GM12865 (cell line): ENCODE results near the gene CCDC171.

Experiments
- DNase-seq: peaks from one replicate; pipeline ENCODE4 v3.0.0; 2010; ENCODE audit warnings: low read depth
- H3K4me3 ChIP-seq: 2 replicates; pipeline ENCODE4 v1.5.1; 2011; ENCODE audit warnings: mild to moderate bottlenecking, low read depth, low read length, control low read depth
- CTCF ChIP-seq: IDR thresholded peaks from 2 replicates; pipeline ENCODE4 v1.5.1; 2011; ENCODE audit warnings: low read length, control low read depth, low read depth, inconsistent platforms; ENCODE audit not compliant: insufficient read depth; ENCODE audit errors: missing control alignments

The CCDC171 gene

GRCh38 chr9:16002816-16003215 lies 450.0 kb downstream of the CCDC171 start:
- no peak overlapping the region for H3K4me3 ChIP-seq
- no peak for TF ChIP-seq CTCF
- DNase-seq: no peak

GRCh38 chr9:16003785-16004184 lies 450.9 kb downstream of the CCDC171 start:
- no peak for DNase-seq
- H3K4me3 ChIP-seq: no peak overlapping the region
- TF ChIP-seq CTCF: no peak

GRCh38 chr9:16004613-16005012 lies 451.8 kb downstream of the CCDC171 start:
- H3K4me3 ChIP-seq: no peak overlapping the region
- TF ChIP-seq CTCF: no peak
- no peak for DNase-seq

GRCh38 chr9:16010221-16010620 lies 457.4 kb downstream of the CCDC171 start:
- DNase-seq: no peak
- no peak for TF ChIP-seq CTCF
- no peak overlapping the region for H3K4me3 ChIP-seq

- no peak for TF ChIP-seq CTCF
- no peak overlapping the region for H3K4me3 ChIP-seq
- no peak for DNase-seq
Measured at GRCh38 chr9:16012621-16013020, 459.8 kb downstream of the CCDC171 start.

GRCh38 chr9:16013366-16013765 lies 460.5 kb downstream of the CCDC171 start:
- TF ChIP-seq CTCF: no peak
- H3K4me3 ChIP-seq: no peak overlapping the region
- no peak for DNase-seq

GRCh38 chr9:16013826-16014225 lies 461.0 kb downstream of the CCDC171 start:
- TF ChIP-seq CTCF: no peak
- H3K4me3 ChIP-seq: no peak overlapping the region
- DNase-seq: no peak
